Ishikawa (cell line): Measurements from ENCODE around the gene KLHDC4.

Experiments used
- CEBPB ChIP-seq: IDR thresholded peaks from 2 replicates; pipeline ENCODE4 v1.6.1; 2012
- EP300 ChIP-seq: IDR thresholded peaks from 2 replicates; pipeline ENCODE4 v1.6.1; 2012; ENCODE audit warnings: borderline replicate concordance
- NFIC ChIP-seq: IDR thresholded peaks from 2 replicates; pipeline ENCODE4 v1.6.1; 2012
- RAD21 ChIP-seq: IDR thresholded peaks from 2 replicates; pipeline ENCODE4 v1.6.1; 2012; ENCODE audit warnings: low read depth
- TF ChIP-seq, protein P1 (sequence below): IDR thresholded peaks from 2 replicates; pipeline ENCODE4 v1.6.1; 2012; ENCODE audit warnings: low read depth, mild to moderate bottlenecking
- TF ChIP-seq, protein P2 (sequence below): IDR thresholded peaks from 2 replicates; pipeline ENCODE4 v1.6.1; 2012
- TF ChIP-seq, protein P3 (sequence below): IDR thresholded peaks from 2 replicates; pipeline ENCODE4 v1.6.1; 2012

- TF ChIP-seq, protein P1, sequence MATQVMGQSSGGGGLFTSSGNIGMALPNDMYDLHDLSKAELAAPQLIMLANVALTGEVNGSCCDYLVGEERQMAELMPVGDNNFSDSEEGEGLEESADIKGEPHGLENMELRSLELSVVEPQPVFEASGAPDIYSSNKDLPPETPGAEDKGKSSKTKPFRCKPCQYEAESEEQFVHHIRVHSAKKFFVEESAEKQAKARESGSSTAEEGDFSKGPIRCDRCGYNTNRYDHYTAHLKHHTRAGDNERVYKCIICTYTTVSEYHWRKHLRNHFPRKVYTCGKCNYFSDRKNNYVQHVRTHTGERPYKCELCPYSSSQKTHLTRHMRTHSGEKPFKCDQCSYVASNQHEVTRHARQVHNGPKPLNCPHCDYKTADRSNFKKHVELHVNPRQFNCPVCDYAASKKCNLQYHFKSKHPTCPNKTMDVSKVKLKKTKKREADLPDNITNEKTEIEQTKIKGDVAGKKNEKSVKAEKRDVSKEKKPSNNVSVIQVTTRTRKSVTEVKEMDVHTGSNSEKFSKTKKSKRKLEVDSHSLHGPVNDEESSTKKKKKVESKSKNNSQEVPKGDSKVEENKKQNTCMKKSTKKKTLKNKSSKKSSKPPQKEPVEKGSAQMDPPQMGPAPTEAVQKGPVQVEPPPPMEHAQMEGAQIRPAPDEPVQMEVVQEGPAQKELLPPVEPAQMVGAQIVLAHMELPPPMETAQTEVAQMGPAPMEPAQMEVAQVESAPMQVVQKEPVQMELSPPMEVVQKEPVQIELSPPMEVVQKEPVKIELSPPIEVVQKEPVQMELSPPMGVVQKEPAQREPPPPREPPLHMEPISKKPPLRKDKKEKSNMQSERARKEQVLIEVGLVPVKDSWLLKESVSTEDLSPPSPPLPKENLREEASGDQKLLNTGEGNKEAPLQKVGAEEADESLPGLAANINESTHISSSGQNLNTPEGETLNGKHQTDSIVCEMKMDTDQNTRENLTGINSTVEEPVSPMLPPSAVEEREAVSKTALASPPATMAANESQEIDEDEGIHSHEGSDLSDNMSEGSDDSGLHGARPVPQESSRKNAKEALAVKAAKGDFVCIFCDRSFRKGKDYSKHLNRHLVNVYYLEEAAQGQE: no peak
- TF ChIP-seq NFIC (no peak), EP300 (no peak), CEBPB (no peak), RAD21 (no peak)
- TF ChIP-seq, protein P2, sequence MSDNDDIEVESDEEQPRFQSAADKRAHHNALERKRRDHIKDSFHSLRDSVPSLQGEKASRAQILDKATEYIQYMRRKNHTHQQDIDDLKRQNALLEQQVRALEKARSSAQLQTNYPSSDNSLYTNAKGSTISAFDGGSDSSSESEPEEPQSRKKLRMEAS: no peak
- TF ChIP-seq, protein P3, sequence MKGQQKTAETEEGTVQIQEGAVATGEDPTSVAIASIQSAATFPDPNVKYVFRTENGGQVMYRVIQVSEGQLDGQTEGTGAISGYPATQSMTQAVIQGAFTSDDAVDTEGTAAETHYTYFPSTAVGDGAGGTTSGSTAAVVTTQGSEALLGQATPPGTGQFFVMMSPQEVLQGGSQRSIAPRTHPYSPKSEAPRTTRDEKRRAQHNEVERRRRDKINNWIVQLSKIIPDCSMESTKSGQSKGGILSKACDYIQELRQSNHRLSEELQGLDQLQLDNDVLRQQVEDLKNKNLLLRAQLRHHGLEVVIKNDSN: no peak
Observed at GRCh38 chr16:87736008-87736382, 29.8 kb downstream of the KLHDC4 start.
